K562 (cell line): ENCODE measurements around the gene EPN2. TPM values are rescaled to one million over a fixed set of nuclear protein-coding genes. Genes with fewer than 3 reads are reported as not detected.
A peak's percentile ranks its signal among the peaks of the same experiment; 100 is the strongest.

Experiments
- ATAC-seq: fragments of 200-7000 bp; cut with Tn5 transposase; 3 replicates; pipeline ENCODE4 v1.9.1; 2020; ENCODE audit warnings: moderate library complexity
- BruUV-seq: library from RNA; stranded (reverse); fragments of 400-500 nt; replicated peaks from 2 replicates; lab custom pipeline; 2021; lab: Mats Ljungman, UMichigan
- CTCF ChIA-PET: fragments of 300-600 bp; formaldehyde crosslinking; extraction: SDS; loops from one replicate; lab custom pipeline; 2021; ENCODE audit warnings: low intra/inter-chr PET ratio; lab: Yijun Ruan, JAX
- POLR2A ChIA-PET: fragments of 300-600, 350-650 bp; sonication (Branson Sonifier 250); formaldehyde crosslinking; extraction: SDS; loops from one replicate; lab custom pipeline; 2021; ENCODE audit warnings: antibody characterized with exemption, inconsistent platforms; lab: Yijun Ruan, JAX
- DNase-seq, 4 experiments: peaks; one replicate each; pipeline versions ENCODE4 v3.0.0 to v3.0.0-alpha.2; 2011 to 2018; ENCODE audit warnings: low spot score in 3 of 4, mixed read lengths in 3 of 4; ENCODE audit errors: extremely low read depth in 1 of 4
- FAIRE-seq: peaks from 2 replicates; lab custom pipeline; 2011; peaks lifted over from hg19 to GRCh38; lab: Jason Lieb, UNC
- H2AFZ ChIP-seq: 2 replicates; pipeline ENCODE4 v1.6.0; 2011; ENCODE audit warnings: low read depth, low read length, control low read depth, inconsistent platforms
- H3K27ac ChIP-seq: fragments of 200-600 bp; 3 replicates; pipeline ENCODE4 v1.8.0; 2011; ENCODE audit warnings: low read depth, mild to moderate bottlenecking, control low read depth, inconsistent platforms, low read length, moderate library complexity, mixed read lengths; ENCODE audit errors: extremely low read depth
- H3K27me3 ChIP-seq, 2 experiments: fragments of 300-600 bp in 1 of 2; 2 replicates in 1 of 2; 3 replicates in 1 of 2; pipeline versions ENCODE4 v1.6.0 to v1.8.0; 2011; ENCODE audit warnings: inconsistent platforms in 2 of 2, low read length in 2 of 2, mild to moderate bottlenecking in 1 of 2, mixed read lengths in 1 of 2, moderate library complexity in 1 of 2; ENCODE audit not compliant: control insufficient read depth in 2 of 2, insufficient read depth in 2 of 2
- H3K36me3 ChIP-seq: fragments of 300-600 bp; 3 replicates; pipeline ENCODE4 v1.8.0; 2011; ENCODE audit warnings: mild to moderate bottlenecking, low read length, inconsistent platforms; ENCODE audit not compliant: control insufficient read depth, insufficient read depth
- H3K4me1 ChIP-seq, 2 experiments: fragments of 200-600 bp in 1 of 2; replicated peaks in 1 of 2; 2 replicates in 1 of 2; 3 replicates in 1 of 2; pipeline versions ENCODE4 v1.5.1 to v1.8.0; 2011; ENCODE audit warnings: inconsistent platforms in 2 of 2, low read length in 2 of 2, mild to moderate bottlenecking in 1 of 2, mixed read lengths in 1 of 2, moderate library complexity in 1 of 2; ENCODE audit not compliant: control insufficient read depth in 2 of 2, insufficient read depth in 2 of 2
- H3K4me2 ChIP-seq: 2 replicates; pipeline ENCODE4 v1.6.1; 2011; ENCODE audit warnings: low read length, control low read depth, inconsistent platforms, mixed read lengths; ENCODE audit not compliant: insufficient read depth
- H3K4me3 ChIP-seq: fragments of 200-600 bp; sonication (generic), shearing (Covaris generic); 2 replicates; pipeline ENCODE4 v1.5.1; 2016; ENCODE audit warnings: control low read depth, inconsistent platforms
- H3K79me2 ChIP-seq: fragments of 200-600 bp; 3 replicates; pipeline ENCODE4 v1.8.0; 2011; ENCODE audit warnings: low read length, inconsistent platforms; ENCODE audit not compliant: control insufficient read depth, insufficient read depth
- H3K9ac ChIP-seq, 2 experiments: 2 replicates each; pipeline versions ENCODE4 v1.6.0 to v1.6.1; 2011; ENCODE audit warnings: low read depth in 2 of 2, low read length in 2 of 2, control low read depth in 1 of 2, inconsistent platforms in 1 of 2, mild to moderate bottlenecking in 1 of 2, mixed read lengths in 1 of 2; ENCODE audit not compliant: insufficient read depth in 1 of 2
- H3K9me1 ChIP-seq: one replicate; pipeline ENCODE4 v1.6.0; 2011; ENCODE audit warnings: inconsistent platforms, mild to moderate bottlenecking, low read length, moderate library complexity; ENCODE audit not compliant: control insufficient read depth, insufficient read depth
- H3K9me3 ChIP-seq: replicated peaks from 2 replicates; pipeline ENCODE4 v1.5.1; 2011; ENCODE audit warnings: low read depth, low read length, inconsistent platforms; ENCODE audit not compliant: control insufficient read depth, insufficient read depth
- H4K20me1 ChIP-seq: replicated peaks from 2 replicates; pipeline ENCODE4 v1.6.1; 2011; ENCODE audit warnings: low read length, inconsistent platforms, mixed read lengths; ENCODE audit not compliant: control insufficient read depth, insufficient read depth
- CCAR2 ChIP-seq: fragments of 200-400 bp; formaldehyde crosslinking; IDR thresholded peaks from 2 replicates; pipeline ENCODE4 v1.6.1; 2017; ENCODE audit warnings: mild to moderate bottlenecking, low read depth, low read length
- POLR2B ChIP-seq: fragments of 450-650 bp; IDR thresholded peaks from 2 replicates; pipeline ENCODE4 v1.6.1; 2018; ENCODE audit warnings: low read depth; ENCODE audit not compliant: partially characterized antibody
- ZBTB11 ChIP-seq, 3 experiments: fragments of 200-800 bp in 1 of 3; fragments of 250-450 bp in 1 of 3; fragments of 450-650 bp in 1 of 3; sonication (Bioruptor Pico) in 1 of 3; sonication (Bioruptor generic) in 1 of 3; formaldehyde crosslinking in 1 of 3; IDR thresholded peaks; 2 replicates each; pipeline versions ENCODE4 v1.6.1 to v1.8.0; 2016 to 2022; ENCODE audit warnings: mild to moderate bottlenecking in 2 of 3, missing genetic modification characterization in 2 of 3, missing compliant biosample characterization in 1 of 3, moderate library complexity in 1 of 3
- WGBS: fragments of 100-300 bp; shearing (Covaris generic); methylation state at CpG from one replicate; pipeline ENCODE4 v1.1.6; 2016; ENCODE audit warnings: low coverage, mixed read lengths; ENCODE audit not compliant: insufficient coverage; ENCODE audit errors: missing lambda C conversion rate; 5-methylcytosine and 5-hydroxymethylcytosine counted together
- in situ Hi-C: fragments of 300-500 bp; cut with MboI; formaldehyde crosslinking; loops from 4 replicates; pipeline ENCODE4 v1.15.0; 2018; ENCODE audit warnings: inconsistent platforms, mixed read lengths
- intact Hi-C: fragments of 100-400 bp; cut with micrococcal nuclease; formaldehyde crosslinking; loops from 2 replicates; pipeline ENCODE4 v1.14.2; 2022
- polyA plus RNA-seq, 8 experiments: library from polyadenylated mRNA; depleted of rRNA in 4 of 8; stranded (reverse) in 5 of 8; unstranded in 3 of 8; fragments of >200 nt; fragmentation: Nextera tagmentation in 2 of 8; fragmentation: Illumina TruSeq in 1 of 8; extraction: Ambion mirVana in 2 of 8; extraction: Trizol in 1 of 8; gene quantifications; 2 replicates each; pipeline versions ENCODE4 v1.2.1 to v1.2.3, GENCODE V29; 2011 to 2014; ENCODE audit warnings: inconsistent platforms in 1 of 8, missing spikeins in 1 of 8
- total RNA-seq, 7 experiments: library from RNA; depleted of rRNA in 6 of 7; stranded (reverse); fragments of >200 nt in 6 of 7; fragmentation: Illumina TruSeq in 2 of 7; extraction: Trizol in 2 of 7; gene quantifications; 2 replicates each; pipeline versions ENCODE4 v1.2.1 to v1.2.3, GENCODE V29; 2011 to 2021; ENCODE audit warnings: low replicate concordance in 1 of 7
- TF ChIP-seq, protein P1 (sequence below), 3 experiments: fragments of 200-800 bp in 1 of 3; sonication (Bioruptor generic) in 1 of 3; sonication (generic) in 1 of 3; formaldehyde crosslinking in 1 of 3; IDR thresholded peaks; 2 replicates each; pipeline versions ENCODE4 v1.6.1 to v1.8.0; 2016 to 2022; ENCODE audit warnings: mild to moderate bottlenecking in 2 of 3, missing compliant biosample characterization in 2 of 3, missing genetic modification characterization in 2 of 3, missing genetic modification reagents in 1 of 3

Gene EPN2
- total and polyA plus RNA-seq, 9 of the 15 experiments (the other 6 are each of a cell fraction or from before 2014, with no cell fraction given), result 1.0 to 12.9 (median 8.9) TPM

DNA sequence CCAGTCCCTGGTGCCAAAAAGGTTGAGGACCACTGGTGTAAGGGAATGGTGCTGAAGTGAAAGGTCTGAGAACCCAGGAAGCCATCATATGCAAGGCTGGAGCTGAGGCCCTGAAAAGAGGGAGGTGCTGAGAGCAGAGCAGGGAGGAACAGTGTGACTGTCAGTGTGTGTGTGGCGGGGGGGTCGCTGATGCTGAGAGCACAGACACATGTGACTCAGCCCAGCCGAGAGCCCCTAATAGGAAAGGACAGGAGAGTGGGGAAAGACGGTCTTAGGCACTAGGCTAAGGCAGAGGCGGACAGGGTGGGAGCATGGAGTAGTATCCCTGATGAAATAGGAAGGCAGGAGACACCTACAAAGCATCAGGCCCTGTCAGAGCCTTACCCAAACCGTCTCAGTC lies 124.2 kb downstream of the EPN2 start:
- Histone ChIP-seq H3K4me2 (peak overlapping the region; percentile 91), H2AFZ (peak overlapping the region; percentile 12; the same call in 1 of the 2 replicates), H3K27me3 (no peaks in the 10 kb centered on the region), H3K9me3 (no peaks in the 10 kb centered on the region), H3K9ac (peak overlapping the region; percentile 80 to 91), H3K27ac (peak overlapping the region; percentile 75), H3K36me3 (no peaks in the 10 kb centered on the region), H3K4me3 (no peak overlapping the region), H4K20me1 (no peaks in the 10 kb centered on the region), H3K79me2 (peaks cover 9% of the 10 kb centered on the region; the same call in 2 of the 3 replicates), H3K4me1 (peaks cover 6 to 24% of the 10 kb centered on the region in 2 experiments; a peak in 4 of 5 replicates), H3K9me1 (no peaks in the 10 kb centered on the region)
- ATAC-seq (no peak), FAIRE-seq (no peak), DNase-seq (peak in 1 of 4 experiments; percentile 33)
- TF ChIP-seq ZBTB11 (CRISPR knock-in tag; IDR thresholded peaks at IDR 0.05) (0 out of 6 replicates have a peak, but pooled peaks of 1 of the 3 experiments have one; percentile 19), CCAR2 (no peak), POLR2B (no peak)
- TF ChIP-seq, protein P1, sequence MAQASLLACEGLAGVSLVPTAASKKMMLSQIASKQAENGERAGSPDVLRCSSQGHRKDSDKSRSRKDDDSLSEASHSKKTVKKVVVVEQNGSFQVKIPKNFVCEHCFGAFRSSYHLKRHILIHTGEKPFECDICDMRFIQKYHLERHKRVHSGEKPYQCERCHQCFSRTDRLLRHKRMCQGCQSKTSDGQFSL (CRISPR knock-in tag; IDR thresholded peaks at IDR 0.05), result peak; percentile 41; the same call in 1 of the 2 replicates
- TF ChIP-seq, protein P1 (tag; IDR thresholded peaks at IDR 0.05), result no peak
- CTCF ChIA-PET, result no interaction called here
- BruUV-seq, result no TSS peak
- in situ Hi-C loops (loop anchor here (5.0 to 10.0 kb wide), 2 partner anchors 86 to 403 kb away; no protein-coding TSS in a partner anchor), intact Hi-C loops (no loop called here)
- POLR2A ChIA-PET, result interaction anchor here (1.0 to 2.1 kb wide), 2 partner anchors 16 to 50 kb away, joined by 3 to 11 read pairs; partner anchors contain the start of genes MAPK7 and RNF112
- 54% methylated on average over 6 of the region's 6 CpGs for WGBS
